Activated CD8-positive, alpha-beta memory T cell treated with anti-CD3 and anti-CD28 coated beads for 24 hours (primary cell): ENCODE measurements around the gene HDAC9.
"Not testable (repeated sequence)": the region's sequence is repeated elsewhere in the genome, so short reads cannot be mapped to it uniquely, and the experiment has no call there.

Experiments used
- DNase-seq: peaks from one replicate; pipeline ENCODE4 v3.0.0-alpha.2; 2020

The HDAC9 gene

DNA sequence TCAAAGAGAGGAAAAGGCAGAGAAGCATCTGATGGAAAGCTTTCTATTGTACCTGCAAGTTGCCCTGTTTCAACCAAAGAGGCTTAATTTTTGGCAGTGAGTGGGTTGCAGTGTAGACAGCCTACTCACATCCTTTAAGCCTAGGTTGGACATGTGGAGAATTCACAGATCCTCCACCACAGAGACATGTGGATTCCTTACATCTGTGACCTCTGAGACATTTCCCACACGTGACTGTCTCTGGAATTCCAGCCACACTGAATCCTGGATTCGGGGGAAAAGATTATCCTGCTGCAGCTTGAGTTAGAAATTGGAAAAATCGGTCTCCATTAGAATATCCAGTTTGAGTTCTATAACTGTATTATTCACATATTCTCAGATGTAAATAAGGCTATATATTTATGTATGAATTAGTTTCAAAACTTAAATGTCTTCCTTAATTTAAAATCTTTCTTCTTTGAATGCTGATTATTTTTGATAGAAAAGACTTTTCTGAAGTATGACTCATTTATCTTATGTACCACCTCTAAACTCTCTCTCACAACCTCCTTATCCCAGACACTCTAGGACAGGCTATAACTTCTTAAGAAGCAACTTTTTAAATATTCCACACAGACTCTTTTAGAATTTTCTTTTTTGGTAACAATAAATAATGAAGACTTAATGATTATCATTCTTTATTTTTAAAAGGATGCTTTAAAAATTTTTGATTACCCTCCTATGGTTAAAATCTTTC is 498.6 kb downstream of the HDAC9 start:
- no peak for DNase-seq

DNA sequence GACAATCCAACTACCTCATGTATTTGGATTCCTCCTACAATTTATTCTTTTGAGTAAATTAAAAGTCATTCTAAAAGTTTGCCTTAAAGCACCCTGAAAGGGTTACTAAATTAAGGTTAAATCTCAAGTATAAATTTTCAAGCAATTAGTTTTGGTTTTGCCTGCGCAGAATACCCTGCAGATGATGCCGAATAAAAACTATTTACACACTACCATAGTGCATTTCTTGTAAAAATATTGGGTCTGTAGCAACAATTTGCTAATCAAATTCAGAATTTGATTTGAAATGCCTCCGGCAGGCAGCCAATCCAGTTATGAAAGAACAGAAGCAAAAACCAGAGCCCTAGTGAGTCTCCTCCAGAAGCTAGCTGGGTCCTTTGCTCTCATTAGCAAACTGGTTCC is 499.7 kb downstream of the HDAC9 start:
- DNase-seq, result no peak

DNA sequence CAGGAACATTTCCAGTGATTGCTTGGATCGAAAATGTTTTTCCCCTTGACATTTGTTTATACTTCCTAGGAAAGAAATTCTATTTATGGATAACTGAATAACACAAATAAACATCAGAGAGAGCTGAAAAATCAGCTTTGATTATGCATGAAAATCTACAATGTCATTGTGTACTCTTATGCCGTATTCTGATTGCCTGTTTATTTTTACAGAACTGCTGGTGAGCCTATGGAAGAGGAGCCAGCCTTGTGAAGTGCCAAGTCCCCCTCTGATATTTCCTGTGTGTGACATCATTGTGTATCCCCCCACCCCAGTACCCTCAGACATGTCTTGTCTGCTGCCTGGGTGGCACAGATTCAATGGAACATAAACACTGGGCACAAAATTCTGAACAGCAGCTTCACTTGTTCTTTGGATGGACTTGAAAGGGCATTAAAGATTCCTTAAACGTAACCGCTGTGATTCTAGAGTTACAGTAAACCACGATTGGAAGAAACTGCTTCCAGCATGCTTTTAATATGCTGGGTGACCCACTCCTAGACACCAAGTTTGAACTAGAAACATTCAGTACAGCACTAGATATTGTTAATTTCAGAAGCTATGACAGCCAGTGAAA is 500.4 kb downstream of the HDAC9 start:
- no peak for DNase-seq

DNA sequence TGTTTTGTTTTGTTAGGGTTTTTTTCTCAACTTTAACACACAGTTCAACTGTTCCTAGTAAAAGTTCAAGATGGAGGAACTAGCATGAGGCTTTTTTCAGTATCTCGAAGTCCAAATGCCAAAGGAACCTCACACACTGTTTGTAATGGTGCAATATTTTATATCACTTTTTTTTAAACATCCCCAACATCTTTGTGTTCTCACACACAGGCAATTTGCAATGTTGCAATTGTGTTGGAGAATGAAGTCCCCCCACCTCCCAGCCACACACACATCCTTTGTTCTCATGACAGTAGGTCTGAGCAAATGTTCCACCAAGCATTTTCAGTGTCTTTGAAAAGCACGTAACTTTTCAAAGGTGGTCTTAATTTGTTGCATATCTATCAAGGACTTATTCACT is 501.0 kb downstream of the HDAC9 start:
- DNase-seq, result no peak

DNA sequence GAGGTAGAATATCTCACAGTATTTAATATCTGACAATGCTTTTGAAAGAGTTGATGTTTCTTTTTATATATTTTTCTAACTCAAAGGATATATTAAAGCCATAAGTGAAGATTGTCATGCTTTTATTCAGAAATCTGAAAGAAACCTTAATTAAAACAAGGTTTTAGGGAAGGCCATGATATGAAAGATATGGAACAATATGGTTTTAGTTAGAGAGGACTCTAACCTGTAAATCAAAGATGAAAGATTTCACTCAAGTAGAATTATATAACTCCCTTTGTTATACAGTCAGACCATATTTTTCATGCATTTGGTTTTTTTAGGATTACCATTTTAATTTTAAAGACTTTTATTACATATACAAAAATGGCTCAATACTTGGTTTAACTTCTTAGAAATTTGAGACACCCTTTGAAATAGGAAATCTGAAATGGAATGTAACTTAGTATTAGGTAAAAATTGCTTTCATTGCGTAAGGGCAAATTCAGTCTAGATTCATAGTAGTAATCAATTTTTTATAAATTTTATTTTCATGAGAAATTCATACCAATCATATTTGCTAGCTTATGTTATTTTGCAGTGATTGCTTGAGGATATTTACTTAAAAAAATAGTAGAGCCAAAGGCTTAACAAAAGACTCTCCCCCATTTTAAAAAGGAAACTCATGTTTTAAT is 502.1 kb downstream of the HDAC9 start:
- no peak for DNase-seq

DNA sequence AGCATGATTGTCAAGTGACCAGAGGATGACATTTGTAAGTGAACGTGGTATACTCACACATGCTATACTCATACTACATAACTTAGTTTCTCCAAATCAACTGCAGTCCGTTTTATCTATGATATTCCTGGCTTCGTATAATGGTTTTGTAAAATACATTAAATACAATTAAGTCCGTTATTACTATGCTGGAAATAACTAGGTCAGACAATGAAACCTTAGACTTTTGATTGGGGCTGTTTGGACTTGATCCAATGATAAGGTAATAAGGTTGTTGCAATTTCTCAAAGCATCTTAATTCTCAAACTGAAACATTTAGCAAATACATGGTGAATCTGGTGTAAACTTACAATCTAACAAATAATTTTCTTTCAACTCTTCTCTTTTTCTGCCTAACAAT is 504.9 kb downstream of the HDAC9 start:
- no peak for DNase-seq

DNA sequence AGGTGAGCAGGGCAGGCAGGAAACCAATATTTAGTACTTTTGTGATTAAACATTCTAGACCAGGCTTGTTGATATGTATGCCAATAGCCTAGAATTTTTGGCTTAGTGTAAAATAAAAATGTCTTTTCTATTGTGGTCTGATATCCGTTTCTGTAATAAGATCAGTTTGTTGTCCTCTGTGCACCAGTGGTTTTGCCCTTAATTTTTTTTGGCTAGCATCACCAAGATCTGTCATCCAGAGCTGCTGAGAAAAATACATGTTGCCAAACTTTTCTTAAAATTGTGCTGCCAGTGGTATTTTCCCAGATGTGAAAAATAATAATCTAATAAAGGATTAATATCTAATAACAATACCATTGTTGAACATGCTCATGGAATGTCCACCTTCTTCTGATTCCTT is 506.3 kb downstream of the HDAC9 start:
- DNase-seq, result no peak

DNA sequence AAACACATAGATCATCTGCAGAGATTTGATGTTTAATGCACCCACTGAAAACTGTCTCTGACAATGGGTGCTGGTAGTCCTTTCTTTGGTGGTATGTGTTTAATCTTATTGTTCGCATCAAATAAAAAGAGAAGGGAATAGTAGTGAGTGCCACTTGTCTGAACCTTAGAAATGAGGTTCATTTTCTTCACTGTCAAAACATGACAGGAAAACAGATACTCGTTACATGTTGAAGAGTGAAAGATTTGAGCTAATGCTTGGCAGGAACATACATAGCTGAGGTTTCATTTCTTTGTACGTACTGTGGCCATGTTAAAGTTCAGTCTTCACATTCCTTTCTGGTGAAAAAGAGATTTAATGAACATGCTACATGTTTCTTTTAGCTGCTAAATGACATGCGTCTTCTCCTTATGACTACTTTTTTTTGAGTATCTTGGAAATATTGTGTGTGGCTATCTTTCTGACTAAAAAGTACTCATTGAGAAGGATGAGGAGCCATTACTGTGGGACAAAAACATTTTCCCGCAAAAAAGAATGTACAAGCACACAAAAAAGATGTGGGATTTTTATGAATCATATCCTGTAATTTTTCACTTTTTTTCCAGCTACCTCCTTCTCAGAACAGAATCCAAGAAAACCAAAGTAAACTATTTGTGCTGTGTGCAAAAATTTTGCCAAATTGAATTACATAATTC is 513.8 kb downstream of the HDAC9 start:
- DNase-seq, result no peak

DNA sequence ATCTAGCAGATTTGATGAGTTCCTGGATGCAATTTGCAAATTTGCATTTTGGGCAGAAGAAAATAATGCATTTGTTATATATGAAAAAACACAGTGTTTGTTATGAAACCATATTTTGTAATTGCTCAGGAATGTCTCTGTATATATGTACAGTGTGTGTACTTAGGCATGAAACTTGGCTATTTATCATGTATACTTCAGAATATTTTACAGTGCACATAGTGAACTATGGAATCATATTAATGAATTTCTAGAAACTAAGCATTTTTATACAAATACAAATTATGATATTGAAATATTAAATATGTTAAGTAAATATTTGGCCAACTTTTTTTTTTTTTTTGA is 514.4 kb downstream of the HDAC9 start:
- no peak for DNase-seq

DNA sequence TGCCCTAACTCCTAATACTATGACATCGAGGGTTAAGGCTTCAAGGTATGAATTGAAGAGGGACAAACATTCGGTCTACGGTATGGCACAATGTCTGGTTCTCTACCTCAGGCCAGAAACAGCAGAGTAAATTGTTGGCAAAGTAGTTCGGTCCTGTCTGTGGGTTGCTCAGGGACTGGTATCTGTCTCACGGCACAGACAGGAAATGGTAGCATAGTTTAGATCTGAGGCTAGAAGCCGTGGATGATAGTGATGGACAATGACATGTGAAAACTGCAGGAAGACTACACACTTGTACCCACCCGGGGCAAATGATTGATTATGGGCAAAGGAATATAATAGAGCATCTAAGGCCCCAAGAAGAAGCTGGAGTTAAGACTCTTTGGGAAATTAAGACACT is 515.7 kb downstream of the HDAC9 start:
- no peak for DNase-seq

DNA sequence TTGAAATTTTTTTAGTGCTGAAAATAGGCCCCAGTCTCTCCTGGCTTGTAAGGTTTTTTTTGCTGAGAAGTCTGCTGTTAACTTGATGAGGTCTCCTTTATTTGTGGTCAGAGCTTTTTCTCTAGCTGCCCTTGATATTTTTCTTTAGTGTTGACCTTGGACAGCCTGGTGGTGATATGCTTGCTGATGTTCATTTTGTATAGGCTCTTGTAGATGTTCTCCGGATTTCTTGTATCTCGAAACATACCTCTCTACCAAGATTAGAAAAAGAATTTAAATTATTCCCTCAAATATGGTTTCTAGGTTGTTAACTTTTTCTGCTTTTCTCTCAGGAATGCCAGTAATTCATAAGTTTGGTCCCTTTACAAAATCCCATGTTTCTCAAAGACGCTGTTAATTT is 519.5 kb downstream of the HDAC9 start:
- DNase-seq, result no peak

DNA sequence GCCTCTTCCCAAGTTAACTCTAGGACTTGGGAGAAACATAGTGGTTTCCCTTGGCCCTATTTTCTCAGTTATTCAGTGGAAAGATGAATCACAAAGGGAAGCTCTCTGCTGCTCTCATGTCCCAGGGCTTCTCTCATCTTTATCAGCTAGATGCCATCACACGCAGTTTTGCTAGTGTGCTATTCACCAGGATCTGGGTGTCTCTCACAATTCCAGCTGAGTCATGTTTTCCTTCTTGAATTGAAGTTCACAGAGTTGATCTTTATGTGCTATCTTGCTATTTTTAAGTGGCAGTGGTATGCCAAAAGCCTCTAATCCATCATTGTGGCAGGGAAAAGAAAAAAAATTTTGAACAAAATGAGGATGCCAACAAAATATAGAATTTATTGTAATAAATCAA is 520.6 kb downstream of the HDAC9 start:
- no peak for DNase-seq

DNA sequence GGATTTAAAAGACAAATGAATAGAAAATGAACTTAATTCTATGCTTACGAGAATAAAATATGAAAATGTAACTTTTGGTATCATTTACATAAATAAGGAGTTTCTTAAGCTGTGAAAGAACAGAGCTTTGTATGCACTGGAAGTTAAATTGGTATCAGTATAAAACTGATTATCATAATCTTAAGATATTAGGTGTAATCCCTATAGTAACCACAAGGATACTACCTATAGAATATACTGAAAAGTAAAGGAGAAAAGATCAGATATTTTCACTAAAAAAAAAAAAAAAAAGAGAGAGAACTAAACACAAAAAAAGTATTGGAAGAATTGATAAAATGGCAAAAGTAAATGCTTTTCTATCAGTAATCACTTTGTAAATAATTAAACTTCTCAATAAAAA is 521.8 kb downstream of the HDAC9 start:
- DNase-seq, result no peak

DNA sequence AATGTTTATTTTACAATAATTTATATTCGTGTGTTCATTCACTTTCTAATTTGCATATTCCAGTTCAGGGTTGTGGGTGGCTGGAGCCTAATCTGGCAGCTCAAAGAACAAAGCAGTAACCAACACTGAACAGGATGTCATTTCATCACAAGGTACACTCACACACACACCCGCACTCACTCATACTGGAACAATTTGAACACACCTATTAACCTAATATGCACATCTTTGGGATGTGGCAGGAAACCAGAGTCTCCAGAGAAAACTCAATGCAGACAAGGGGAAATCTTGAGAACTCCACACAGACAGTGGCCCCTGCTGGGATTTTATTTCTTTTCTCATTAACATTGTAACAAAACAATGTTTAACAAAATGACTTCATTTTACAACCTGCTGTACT is 524.5 kb downstream of the HDAC9 start:
- no peak for DNase-seq

DNA sequence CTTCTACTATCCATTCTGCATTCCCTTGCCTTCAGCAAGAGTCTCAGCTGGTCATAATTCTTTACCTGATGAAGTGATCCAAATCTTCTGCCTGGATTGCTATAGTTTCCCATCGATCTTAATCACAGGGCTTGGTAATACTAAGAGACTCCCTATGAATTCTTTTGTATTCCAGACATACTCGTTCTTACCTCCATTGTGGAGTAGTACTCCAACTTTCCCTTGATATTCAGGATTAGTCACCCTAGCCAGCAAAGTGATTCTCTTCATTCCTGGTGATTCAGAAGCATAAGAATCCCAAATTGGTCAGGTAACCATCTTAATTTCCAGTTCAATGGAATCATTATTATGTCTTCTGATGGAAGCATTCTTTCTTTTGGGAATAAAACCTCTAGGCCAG is 525.2 kb downstream of the HDAC9 start:
- DNase-seq, result no peak

DNA sequence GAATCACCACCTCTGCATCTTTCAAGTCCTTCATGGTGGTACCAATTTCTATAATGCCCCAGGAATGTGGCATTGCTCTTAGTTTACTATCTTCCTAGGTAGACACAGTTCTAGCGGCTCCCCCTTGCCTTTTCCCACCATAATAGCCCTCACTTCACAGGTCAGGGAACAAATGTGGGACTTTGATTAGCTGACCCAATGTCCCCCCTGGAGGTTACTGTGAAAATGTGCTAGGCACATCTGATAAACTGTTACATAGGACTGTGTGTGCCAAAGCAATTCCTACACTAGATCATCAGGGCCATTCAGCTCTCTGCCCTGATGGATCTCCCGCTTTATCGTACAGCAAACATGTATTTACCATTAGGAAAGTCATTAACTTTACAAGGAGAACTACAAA is 527.9 kb downstream of the HDAC9 start:
- DNase-seq, result no peak

DNA sequence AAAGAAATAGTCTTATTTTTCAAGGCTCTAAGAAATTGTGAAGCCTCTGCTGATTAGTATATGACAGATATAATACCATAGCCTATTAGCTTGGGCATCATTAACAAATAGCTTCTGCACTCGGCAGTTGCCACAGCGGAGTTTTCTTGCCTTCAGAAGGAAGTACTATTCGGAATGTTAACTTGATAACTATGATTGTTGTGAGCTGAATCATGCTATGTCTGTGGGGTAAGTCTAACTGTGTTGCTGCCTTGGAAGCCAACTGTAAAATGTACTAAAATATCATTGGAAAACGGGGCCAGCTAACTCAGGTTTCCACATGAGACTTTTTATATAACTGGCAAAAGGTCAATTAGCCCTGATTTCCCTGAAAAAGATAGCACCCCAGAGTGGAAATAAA is 528.7 kb downstream of the HDAC9 start:
- no peak for DNase-seq

DNA sequence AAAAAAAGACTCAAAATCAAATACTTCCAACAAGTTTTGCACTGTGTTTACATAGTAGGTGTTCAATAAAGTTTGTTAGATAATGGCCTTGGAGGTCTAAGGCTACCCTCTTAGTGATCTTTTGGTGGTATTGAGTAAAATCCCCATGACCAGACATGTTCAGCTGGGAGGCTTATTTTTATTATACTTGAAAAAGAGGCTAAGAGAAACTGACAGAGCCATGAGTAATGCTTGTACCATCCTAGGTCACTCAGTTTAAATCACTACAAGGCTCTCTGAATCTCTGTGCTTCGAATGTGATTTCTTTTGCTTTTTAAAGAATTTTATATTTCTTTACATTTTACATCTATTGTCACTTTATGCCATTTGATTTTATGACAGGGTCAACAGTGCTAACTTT is 531.3 kb downstream of the HDAC9 start:
- DNase-seq, result no peak

DNA sequence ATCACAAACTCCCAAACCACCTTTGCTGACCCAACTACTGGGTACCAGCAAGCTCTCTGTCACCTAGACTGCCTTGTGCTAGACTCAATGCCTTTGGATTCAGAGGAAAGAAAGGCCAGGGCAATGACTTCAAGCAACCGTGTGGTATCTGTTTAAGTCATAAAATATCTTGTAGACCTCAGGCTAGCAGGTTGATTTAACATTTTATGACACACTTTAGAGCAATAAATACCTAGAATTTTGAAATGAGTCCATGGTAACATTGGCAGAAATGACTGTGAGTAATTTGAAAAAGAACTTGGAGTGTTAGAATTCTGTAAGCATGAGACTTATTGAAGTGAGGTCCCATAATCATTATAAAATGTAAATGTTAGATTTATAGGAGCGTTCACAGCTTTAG is 534.7 kb downstream of the HDAC9 start:
- no peak for DNase-seq

DNA sequence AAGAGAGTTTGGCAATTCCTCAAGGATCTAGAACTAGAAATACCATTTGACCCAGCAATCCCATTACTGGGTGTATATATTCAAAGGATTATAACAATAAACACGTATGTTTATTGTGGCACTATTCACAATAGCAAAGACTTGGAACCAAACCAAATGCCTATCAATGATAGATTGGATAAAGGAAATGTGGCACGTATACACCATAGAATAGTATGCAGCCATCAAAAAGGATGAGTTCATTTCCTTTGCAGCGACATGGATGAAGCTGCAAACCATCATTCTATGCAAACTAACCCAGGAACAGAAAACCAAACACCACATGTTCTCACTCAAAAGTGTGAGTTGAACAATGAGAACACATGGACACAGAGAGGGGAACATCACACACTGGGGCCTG is 537.4 kb downstream of the HDAC9 start:
- DNase-seq, result not testable (repeated sequence)

DNA sequence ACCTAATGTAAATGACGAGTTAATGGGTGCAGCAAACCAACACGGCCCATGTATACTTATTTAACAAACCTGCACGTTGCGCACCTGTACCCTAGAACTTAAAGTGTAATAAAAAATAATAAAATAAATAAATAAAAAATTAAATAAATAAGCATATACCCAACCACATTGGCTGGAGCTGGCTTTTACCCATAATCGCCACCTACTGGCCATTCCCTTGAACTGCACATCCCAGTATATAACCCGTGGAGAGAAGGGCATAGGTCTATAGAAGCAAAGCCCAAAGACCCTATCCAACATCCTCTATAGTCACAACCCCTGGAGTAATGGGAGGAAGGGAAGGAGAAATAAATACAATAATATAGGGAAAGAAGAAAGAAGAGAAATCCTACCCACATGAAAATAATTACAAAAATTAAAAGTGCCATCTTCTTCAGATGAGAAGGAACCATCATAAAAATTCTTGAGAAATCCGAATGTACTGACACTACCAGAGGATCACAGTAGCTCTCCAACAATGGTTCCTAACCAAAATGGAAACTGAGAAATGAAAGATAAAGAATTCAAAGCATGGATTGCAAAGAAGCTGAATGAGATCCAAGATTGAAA is 556.3 kb downstream of the HDAC9 start:
- no peak for DNase-seq
